GM18519 (cell line): ENCODE results near the gene JUNB.

Experiments
- ATAC-seq: cut with Tn5 transposase; IDR thresholded peaks from one replicate; pipeline ENCODE4 v1.9.1; 2021; ENCODE audit warnings: mild to moderate bottlenecking, moderate library complexity; ENCODE audit not compliant: unreplicated experiment, low FRiP score

JUNB gene

DNA sequence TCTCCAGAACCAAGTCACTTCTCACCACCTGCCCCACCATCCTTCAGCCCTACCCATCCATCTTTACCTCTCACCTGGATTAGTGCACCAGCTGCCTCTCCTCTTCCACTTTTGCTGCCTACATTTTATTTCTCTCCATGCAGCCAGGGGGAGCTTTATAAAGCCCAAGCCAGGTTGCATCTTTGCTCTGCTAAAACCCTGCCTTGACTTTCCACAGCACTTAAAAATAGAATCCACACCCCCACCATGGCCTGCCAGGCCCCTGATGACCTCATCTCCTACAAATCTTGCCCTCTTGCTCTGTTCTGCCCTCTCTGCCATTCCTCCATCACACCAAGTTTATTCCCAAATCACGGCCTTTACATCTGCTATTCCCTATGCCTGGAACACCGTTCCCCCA, 17.7 kb upstream of the JUNB start:
- no peak for ATAC-seq

DNA sequence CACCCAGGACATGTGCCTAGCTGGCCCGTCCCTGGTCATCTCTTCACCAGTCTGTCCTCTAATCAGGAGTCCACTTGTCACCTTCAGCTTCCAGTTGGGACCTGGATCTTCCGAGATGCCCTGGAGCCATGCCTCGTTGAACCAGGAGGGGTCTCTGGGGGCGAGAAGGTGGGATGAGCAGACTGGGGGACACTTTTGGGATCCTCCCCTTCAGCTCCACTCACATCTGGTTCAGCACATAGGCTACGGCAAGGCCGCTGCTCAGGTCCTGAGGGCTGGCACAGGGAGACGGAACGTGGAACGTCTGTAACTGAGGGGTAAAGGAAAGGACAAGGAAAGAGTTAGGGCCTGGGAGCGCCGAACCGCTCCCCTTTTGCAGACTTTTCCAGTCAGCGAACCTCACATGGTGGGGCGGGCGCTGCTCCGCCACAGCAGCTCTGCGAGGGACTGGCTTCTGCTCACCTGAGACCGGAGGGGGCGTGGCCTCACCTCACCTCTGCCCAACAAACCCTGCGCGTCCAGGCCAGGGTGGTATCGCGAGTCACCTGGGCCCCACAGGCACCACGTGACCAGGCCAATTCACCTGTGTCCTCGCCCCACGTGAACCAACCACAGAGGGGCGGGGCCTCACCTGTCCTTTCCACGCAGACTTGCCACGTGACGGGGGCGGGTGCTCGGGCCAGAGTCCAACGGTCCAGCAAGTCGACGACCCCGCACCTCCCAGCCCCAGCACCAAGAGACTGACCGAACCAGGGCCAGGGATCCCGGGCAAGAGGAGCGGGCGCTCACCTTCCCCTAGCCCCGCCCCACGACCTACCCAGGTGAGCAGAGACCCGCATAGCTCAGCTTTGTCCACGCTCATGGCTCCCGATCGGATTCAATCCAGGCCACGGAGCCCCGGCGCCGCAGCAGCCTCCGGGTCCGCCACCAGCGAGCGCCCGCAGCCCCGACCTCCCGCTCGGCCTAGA, 16.4 kb upstream of the JUNB start, which contains the start of gene HOOK2:
TSS of gene HOOK2 (minus strand) at position 965 of the 968 bp plus-strand sequence. CDS start at position 862, 103 bp downstream.
- ATAC-seq: no peak

DNA sequence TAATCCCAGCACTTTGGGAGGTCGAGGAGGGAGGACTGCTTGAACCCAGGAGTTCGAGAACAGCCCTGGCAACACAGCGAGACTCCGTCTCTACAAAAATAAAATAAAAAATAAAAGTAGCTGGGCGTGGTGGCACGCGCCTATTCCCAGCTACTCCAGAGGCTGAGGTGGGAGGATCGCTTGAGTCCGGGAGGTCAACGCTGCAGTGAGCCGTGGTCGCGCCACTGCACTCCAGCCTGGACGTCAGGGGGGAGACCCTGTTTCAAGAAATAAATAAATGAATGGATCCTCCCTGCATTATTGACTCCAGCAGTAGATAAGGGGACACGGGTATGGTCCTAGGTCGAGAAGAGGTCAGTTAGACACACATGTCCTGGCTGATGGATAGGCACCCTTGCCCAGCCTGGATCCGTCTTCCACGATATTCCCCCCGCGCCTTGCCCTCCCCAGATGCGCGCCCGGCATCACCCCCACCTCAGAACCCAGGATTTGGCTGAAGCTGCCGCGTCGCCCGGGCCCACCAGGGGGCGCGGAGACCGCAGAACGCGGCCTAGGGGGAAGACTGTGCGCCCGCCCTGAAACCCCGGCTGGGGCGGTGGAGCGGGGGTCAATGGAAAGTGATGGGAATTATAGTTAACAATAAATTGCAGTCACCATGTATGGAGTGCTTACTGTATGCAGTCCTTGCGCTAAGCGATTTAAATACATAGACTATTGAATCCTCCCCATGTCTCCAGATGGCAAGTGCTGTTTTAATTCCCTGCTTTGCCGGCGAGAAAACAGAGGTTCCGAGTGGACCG, 13.9 kb upstream of the JUNB start:
- no peak for ATAC-seq

DNA sequence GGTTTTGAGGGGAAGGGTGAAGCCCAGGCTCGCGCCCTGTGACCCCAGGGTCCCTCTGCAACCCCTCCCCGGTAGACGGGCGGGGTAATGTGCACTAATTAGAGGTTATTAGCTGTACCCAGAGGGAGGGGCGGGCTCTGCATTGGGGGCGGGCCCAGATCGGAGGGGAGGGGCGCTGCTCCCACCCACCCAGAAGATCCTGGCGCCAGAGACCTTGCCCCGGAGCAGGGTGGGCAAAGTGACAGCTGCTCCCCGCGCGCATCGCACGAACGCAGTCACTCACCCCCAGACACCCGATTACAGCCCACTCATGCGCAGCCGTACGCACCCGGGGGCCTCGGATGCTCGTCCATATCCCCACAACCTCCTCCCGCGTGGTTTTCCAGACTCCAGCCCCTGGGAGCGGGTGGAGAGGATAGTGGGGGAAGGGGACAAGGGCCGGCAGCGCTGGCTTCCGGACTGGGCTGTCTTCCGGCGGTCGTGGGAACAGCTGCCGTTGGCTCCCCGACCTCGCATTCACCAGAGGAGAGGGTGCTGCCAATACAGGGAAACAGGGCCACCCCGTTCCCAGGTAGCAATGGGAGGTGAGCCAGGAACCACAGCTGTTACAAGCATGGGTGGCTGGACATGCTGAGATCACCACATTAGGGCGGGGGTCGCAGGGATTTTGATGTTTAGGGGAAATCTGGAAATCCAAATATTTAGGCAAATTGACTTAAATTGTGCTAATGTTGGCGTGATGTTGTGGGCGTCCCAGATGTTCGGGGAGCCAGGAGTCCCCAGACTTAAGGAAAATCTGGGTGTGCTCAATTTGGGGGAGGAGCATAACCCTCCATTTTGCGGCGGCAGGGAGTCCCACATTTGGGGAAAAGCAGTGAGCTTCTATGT, 13.0 kb upstream of the JUNB start:
- ATAC-seq: no peak

DNA sequence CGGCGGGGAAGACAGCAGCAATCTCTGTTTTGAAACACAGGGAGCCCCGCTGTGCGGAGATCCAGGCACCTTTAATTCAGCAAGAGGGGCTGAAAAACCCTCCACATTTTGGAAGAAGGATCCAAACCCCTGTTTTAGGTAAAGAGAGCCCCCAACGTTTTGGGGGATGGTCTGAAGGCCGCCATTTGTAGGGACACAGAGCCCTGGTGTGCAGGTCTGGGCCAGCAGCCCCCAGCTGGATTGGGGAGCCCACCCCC, 12.5 kb upstream of the JUNB start:
- ATAC-seq: no peak

DNA sequence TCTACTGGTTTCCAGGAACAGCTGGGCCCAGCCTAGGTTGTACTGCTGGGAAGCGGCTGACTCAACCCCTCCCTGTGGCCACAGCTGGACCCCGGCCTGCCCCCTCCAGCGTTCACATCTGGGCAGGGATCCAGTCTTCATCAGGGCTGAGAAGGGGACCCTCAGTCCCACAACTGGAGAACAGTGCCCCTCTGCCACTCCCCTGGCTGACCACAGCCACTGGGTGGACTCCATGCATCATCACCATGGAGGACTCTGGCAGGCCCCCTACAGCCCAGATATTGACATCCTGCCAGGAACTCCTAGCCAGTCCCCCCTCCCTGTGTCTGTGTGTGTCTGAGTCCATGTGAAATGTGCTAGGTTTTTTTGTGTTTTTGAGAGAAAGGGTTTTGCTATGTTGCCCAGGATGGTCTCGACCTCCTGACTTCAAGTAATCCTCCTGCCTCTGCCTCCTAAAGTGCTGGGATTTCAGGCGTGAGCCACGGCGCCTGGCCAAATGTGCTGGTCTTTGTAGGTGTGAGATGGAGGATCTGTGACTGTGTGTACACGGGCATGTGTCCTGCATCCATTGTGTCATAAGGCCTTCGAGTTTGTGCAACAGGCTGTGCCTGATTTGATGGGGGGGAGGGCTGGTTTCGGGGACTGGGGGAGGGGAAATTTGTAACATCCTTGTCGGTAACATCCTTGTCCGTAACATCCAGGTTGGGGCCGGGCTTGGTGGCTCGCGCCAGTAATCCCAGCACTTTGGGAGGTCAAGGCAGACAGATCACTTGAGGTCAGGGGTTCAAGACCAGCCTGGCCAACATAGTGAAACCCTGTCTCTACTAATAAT, 11.9 kb upstream of the JUNB start:
- no peak for ATAC-seq

DNA sequence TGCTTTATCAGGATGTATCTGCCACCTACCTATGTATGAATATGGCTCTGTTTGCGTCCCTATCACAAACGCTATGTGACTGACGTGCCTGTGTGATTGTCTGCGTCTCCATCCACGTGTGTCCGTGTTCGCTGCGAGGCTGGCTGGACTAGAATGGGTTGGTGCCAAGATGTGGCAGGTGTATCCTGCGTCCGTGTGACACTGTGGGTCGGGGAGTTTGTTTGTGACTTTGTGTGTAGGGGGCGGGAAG, 9.2 kb upstream of the JUNB start:
- no peak for ATAC-seq

DNA sequence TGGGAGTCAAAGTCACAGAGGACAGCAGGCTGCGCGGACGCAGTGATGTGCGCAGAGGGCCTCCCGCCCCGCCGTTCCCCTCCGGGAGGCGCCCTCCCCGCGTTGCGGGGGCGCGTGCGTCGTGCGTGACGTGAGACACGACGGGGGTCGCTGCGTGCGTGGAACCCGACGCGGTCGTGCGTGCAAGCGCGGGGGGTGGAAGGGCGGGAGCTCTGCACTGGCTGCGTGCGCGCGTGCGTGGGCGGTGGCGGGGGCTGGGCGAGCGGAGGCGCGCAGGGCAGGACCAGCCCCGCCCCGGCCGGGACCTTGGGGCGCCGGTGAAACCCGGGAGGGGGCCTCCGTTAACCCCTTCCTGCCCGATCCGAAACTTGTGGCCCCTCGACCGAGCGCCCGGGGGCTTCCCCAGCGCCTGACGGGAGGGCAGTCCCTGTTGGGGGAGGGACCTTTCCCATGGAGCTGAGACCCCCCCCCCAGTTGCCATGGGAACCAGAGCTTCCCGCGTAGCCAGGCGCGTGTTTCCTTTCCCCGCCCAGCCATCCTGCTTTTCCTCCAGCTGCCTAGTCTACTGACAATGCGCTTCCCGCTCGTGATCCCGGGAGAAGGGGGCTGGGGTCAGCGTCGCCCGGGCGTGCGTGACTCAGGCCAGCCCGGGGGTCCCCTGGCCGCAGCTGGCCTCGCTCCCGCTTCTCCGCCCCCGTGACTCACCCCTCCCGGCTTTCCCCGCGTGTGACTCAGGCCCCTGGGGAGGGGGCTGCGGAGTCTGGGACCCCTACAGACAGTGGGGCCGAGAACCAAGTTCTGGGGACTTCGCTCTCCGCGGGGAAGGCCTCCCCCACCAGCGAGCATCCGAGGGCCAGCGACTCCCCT, 8.6 kb upstream of the JUNB start:
- ATAC-seq: no peak

DNA sequence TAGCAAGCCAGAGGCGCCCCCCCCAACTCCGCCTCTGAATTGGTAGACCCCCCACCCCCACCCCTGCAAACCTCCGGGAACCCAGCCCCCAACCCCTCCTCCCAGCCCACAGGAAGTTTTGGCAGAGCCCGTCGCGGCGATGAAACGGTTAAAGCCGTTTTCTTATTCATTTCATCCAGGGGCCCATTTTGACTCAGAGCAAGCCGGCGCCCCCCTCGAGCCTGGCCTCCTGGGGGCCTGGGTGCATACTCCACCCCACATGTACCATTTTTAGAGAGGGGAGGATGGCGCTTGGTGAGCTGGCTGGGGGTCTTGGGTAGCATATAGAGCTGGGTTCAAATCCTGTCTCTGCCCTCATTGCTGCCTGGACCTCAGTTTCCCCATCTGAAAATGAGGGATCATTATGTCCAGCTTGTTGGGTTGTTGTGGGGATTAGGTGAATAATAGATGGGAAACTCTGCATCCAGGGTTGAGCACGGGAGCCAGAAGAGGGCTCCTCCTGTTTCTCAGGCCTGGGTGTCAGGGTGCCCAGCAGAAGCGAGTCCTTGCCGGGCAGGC, 7.9 kb upstream of the JUNB start:
- ATAC-seq: no peak

DNA sequence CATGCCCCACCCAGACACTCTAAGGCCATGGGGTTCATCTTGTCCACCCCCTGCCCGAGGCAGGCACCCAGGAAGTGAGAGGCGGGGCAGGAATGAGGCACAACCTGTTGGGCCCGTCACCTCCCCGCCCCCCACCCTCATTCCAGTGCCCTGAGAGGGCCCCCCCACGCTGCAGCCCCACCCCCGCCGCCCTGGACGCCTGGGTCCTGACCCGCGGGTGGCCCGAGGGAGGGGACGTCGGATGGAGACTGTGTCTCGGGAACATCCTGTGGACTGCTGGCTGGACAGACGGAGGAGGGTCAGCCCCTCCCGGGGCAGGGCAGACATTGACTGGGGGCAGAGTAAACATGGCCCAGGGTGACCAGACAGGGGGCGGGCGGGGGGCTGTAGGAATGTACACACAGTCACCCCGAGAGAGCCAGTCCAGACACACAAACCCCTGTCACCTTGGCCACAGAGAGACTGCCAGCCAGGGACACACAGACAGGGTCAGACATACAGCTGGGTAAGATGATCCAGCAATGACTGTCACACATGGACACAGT, 7.4 kb upstream of the JUNB start:
- no peak for ATAC-seq

DNA sequence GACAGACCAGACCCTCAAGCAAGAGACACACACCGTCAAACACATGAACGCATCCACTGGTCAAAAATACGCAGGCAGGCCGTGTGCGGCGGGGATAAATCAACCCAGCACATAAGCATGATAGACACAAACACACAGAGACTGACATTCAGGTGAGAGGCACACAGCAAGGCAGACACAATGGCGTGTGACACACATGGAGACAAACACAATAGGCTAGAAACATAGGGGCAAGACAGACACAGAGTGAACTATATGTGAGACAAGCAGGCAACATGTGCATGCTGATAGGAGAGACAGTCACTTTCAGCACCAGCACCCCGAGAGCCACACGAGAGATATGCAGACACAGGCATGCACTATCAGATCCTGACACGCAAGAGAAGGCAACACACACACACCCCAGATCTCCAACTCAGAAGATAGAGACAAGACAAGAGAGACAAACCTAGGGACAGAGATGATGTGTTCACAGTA, 6.9 kb upstream of the JUNB start:
- ATAC-seq: no peak

DNA sequence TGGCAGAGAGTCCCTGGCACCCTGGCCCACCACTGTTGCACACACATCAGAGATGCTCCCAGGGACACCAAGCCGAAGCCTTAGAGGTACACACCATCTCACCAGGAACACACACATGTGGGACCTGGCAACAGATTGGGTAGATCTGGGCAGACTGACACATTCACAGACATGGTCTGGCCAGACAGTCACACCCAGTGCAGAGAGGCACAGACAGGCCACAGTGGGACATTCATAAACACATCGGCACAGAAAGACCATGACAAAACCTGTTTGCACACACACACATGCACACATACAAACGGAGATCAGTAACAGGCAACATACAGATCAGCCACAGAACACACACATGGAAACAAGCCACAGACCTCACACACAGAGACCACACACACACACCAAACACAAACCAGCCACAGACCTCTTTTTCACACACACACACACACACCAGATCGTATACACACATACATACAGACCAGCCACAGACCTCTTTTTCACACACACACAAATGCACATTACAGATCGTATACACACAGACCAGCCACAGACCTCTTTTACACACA, 6.3 kb upstream of the JUNB start:
- no peak for ATAC-seq

DNA sequence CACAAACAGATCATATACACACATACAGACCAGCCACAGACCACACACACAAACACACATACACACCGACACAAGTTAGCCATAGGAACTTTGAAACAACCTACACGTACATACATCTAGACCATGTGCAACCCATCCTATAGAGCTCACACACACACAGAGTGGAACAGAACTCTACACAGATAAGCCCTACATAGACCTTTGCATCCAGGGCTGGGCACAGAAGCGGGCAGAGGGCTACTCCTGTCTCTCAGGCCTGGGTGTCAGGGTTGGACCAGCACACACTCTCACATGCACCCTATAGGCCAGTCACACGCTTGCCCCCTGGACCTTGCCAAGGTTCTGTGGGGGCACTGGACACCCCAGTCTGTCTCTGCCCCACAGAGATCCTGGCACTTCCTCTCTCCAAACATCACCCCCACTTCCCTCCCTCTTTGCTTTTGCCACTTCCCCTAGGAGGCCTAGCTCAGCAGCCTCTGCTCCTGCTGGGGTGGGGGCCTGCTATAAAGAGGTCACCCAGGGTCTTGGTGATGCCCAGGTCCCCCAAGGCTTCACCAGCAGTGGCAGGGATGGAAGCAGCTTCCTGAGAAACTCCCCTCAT, 5.8 kb upstream of the JUNB start:
- ATAC-seq: no peak

DNA sequence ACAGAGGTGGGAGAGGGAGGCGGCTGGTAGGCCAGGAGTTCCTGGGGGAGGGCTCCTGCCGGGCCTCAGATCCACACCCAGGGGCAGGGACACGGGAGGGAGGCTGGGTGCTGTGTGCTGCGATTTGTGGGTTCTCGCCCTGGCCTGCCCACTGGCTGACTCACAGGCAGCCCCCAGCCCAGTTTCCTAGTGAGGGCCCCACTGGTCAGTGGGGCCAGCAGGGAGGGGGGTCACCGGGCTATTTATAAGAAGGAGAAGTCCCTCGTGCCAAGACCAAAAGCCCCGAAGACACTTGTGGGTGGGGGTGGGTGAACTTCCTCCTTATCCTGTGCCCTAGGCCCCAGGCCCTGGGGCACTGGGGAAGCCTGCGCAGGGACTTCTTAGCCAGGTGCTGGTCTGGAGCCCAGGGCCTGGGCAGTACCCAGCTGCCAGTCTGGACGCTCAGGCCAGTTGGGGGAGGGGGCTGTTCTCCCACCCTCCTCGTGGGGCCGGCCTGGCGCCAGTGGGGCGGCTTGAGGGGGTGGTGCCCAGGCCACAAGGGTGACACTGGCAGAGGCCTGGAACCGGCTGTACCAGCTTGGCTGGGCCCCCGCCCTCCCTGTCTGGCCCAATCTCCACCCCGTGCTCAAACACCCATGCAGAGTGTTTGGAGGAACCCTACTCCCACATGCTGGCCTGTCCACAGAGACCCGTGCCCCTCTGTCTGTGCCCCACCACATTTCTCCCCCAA, 5.0 kb upstream of the JUNB start:
- ATAC-seq: no peak

DNA sequence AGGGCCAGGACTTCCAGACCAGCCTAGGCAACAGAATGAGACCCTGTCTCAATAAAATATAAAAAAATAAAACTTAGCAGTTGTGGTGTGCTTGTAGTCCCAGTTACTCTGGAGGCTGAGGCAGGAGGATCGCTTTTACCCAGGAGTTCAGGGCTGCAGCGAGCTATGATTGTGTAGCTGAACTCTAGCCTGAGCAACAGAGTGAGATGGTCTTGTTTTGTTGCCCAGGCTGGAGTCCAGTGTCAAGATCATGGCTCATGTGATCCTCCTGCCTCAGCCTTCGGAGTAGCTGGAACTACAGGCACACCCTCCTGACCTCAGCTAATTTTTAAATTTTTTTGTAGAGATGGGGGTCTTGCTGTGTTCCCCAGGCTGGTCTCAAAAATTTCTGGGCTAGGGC, 4.3 kb upstream of the JUNB start:
- ATAC-seq: no peak

DNA sequence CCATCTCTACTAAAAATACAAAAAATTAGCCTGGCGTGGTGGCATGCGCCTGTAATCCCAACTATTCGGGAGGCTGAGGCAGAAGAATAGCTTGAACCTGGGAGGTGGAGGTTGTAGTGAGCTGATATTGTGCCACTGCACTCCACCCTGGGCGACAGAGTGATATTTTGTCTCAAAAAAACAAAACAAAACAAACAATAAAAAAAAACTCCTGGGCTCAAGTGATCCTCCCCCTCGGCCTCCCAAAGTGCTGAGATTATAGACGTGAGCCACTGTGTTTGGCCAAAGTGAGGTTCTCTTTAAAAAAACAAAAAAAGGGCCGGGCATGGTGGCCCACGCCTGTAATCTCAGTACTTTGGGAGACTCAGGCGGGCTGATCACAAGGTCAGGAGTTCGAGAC, 3.8 kb upstream of the JUNB start:
- no peak for ATAC-seq

DNA sequence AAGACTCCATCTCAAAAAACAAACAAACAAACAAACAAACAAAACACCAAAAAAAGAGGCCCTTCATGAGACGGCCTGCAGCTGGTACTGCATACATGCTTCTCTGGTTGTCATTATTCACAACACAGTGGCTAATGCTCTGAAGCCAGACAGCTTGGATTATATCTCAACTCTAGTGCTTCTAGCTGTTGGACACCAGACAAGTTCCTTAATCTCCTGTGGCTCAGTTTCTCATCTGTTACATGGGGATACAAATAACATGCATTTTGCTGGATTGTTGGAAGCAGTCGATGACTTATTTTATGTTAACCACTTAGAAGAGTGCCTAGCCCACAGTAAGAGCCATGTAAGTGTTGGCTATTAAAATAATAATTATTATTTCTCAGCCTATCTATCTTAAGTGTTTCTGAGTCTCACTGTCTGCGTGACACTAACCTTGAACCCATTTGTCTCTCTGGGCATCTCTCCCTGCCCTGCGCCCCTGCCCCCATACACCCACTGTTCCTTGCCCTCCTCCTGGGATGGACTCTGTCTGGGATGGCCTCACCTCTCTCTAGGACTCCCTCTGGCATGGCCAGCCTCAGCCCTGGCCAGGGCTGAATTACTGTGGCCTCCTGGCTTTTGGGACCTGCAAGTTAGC, 3.1 kb upstream of the JUNB start:
- no peak for ATAC-seq
